Naive thymus-derived CD8-positive, alpha-beta T cell (primary cell): ENCODE measurements around the gene VEGFB. TPM values are rescaled to one million over a fixed set of nuclear protein-coding genes. Genes with fewer than 3 reads are reported as not detected.
"Not testable (repeated sequence)": the region's sequence is repeated elsewhere in the genome, so short reads cannot be mapped to it uniquely, and the experiment has no call there.

Experiments used
- ATAC-seq, 2 donors: fragments of 150-1000 bp; cut with Tn5 transposase in 1 of 2; sonication (Bioruptor Pico), chemical (Tn5 transposase) in 1 of 2; 1 replicate in 1 of 2; 2 replicates in 1 of 2; pipeline ENCODE4 v1.10.0; 2021; ENCODE audit warnings: mild to moderate bottlenecking in 2 of 2, moderate library complexity in 2 of 2
- POLR2A ChIA-PET: fragments of 350-600 bp; sonication (Branson Sonifier 250); formaldehyde crosslinking; loops from one replicate; lab custom pipeline; 2021; ENCODE audit warnings: antibody characterized with exemption; lab: Charles Lee
- DNase-seq, 10 donors: peaks; one replicate each; pipeline versions ENCODE4 v3.0.0 to v3.0.0-alpha.2; 2020 to 2022
- H3K27ac Mint-ChIP-seq, 10 donors: one replicate each; pipeline ENCODE4 v1.8.0; 2020 to 2022; ENCODE audit warnings: mild to moderate bottlenecking in 10 of 10, mixed read lengths in 10 of 10, moderate library complexity in 4 of 10, inconsistent platforms in 1 of 10
- H3K27me3 Mint-ChIP-seq, 5 donors: one replicate each; pipeline ENCODE4 v1.8.0; 2021 to 2022; ENCODE audit warnings: mixed read lengths in 5 of 5
- H3K36me3 Mint-ChIP-seq, 3 donors: one replicate each; pipeline ENCODE4 v1.8.0; 2020 to 2022; ENCODE audit warnings: mixed read lengths in 3 of 3, mild to moderate bottlenecking in 2 of 3, inconsistent platforms in 1 of 3
- H3K4me1 Mint-ChIP-seq, 4 donors: one replicate each; pipeline ENCODE4 v1.8.0; 2021 to 2022; ENCODE audit warnings: mixed read lengths in 4 of 4
- H3K4me3 Mint-ChIP-seq, 10 donors: one replicate each; pipeline ENCODE4 v1.8.0; 2020 to 2022; ENCODE audit warnings: mild to moderate bottlenecking in 10 of 10, mixed read lengths in 10 of 10, moderate library complexity in 6 of 10, inconsistent platforms in 1 of 10
- H3K9me3 Mint-ChIP-seq, 9 donors: one replicate each; pipeline ENCODE4 v1.8.0; 2020 to 2022; ENCODE audit warnings: mixed read lengths in 9 of 9, mild to moderate bottlenecking in 3 of 9, inconsistent platforms in 1 of 9, moderate library complexity in 1 of 9
- polyA plus RNA-seq, 3 donors: library from polyadenylated mRNA; unstranded; fragments of 300-500 nt; fragmentation: Illumina TruSeq; gene quantifications; one replicate each; pipeline ENCODE4 v1.2.3, GENCODE V29; 2021
- total RNA-seq, 8 experiments: library from RNA in 2 of 8; stranded (reverse) in 2 of 8; gene quantifications; one replicate each; pipeline ENCODE4 v1.2.3 and lab custom pipeline; 2021 to 2026

The VEGFB gene
- total and polyA plus RNA-seq, 5 experiments from 2014 or later = 11.2 to 62.1 (median 28.1) TPM

DNA sequence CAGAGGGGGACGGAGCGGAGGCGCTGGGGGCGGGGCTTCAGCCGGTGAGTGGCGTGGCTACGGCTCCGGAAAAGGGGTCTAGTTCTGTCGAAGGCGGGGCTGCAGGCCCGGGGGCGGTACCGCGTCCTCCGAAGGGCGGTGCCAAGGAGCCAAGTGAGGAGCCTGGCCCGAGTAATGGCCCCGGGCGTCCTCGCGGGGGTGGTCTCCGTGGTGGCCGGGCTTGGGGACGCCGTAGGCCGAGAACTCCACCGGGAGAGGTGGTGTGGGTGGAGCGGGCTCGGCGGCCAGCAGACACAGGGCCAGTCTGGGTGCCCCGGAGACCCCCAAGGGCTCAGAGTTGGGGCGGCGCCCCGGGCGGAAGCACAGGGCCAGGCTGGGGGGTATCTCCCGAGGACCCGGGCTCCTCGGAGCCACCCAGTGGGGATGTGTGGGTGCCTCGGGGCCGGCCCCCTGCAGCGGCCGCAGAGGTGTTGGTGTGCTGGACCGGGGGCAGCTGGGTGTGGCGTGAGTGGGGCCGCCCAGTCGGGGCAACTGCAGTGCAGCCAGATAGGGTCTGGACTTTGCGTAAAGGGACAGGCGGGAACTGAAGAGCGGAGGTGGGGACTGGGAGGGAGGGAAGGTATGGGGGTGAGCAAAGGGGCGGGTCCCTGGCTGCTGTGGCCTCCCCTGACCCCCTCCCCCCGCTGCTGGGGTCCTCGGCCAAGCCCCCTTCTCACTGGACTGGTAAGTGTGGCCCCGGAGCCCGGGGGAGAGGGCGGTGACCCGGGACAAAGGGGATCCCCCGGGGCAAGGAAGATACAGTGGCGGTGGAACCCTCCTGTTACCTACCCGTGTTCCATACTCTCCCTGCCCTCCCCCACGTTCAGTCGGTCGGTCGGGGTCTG is 7.3 kb downstream of the VEGFB start:
- Mint-ChIP-seq H3K9me3 (no peaks in the 10 kb centered on the region), H3K4me3 (peak overlapping the region; percentile 86 to 96 (median 93)), H3K27ac (peak overlapping the region; percentile 96 to 100 (median 99)), H3K4me1 (peaks cover 16 to 48% (median 43%) of the 10 kb centered on the region in 4 donors), H3K27me3 (no peaks in the 10 kb centered on the region), H3K36me3 (peaks cover 0 to 15% (median 0%) of the 10 kb centered on the region in 3 donors)
- DNase-seq (peak in 4 of 10 donors; percentile 99 to 100 (median 99)), ATAC-seq (peak; percentile 4 to 13)
- POLR2A ChIA-PET = interaction anchor here (0.6 to 13.8 kb wide), 17 partner anchors 8 to 1488 kb away, joined by 3 to 176 read pairs (median 11); partner anchors contain the start of genes BAD, CATSPERZ, DNAJC4 and ESRRA

DNA sequence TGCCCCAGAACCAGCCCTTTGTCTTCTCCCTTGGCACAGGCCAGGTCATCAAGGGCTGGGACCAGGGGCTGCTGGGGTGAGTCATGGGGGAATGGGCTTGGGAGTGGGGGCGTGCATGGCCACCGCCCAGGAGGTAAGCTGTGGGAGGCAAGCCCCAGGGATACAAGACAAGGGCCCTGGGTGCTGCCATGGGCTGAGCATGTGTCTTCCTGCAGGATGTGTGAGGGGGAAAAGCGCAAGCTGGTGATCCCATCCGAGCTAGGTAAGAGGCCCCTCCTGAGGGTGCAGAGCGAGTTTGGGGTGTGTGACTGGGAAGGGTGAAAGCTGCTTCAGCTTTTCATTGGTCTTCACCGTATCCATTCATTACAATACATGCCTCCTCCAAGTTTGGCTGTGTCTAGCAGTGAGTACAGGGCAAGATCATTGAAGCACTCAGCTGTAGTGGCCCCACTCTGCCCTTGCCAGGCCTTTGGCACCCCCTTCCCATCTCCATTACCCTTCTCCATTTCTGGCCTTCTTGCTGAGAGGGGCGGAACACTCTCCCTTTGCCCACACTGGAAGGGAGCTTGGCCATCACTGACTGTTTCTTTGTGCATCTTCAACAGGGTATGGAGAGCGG is 9.0 kb downstream of the VEGFB start:
- H3K4me3 Mint-ChIP-seq = peak overlapping the region; percentile 42 to 96 (median 63)
- DNase-seq (no peak), ATAC-seq (no peak)
- no peaks in the 10 kb centered on the region for H3K9me3 Mint-ChIP-seq
- H3K27ac Mint-ChIP-seq = peak overlapping the region in 8 of 10 donors; percentile 12 to 86 (median 64)
- POLR2A ChIA-PET = interaction anchor here (0.7 to 13.8 kb wide), 15 partner anchors 8 to 1402 kb away, joined by 3 to 176 read pairs (median 11); partner anchors contain the start of genes BAD, CATSPERZ, DNAJC4 and ESRRA
- H3K27me3 Mint-ChIP-seq = no peaks in the 10 kb centered on the region
- peaks cover 19 to 56% (median 52%) of the 10 kb centered on the region in 4 donors for H3K4me1 Mint-ChIP-seq
- peaks cover 0 to 3% (median 0%) of the 10 kb centered on the region in 3 donors for H3K36me3 Mint-ChIP-seq

DNA sequence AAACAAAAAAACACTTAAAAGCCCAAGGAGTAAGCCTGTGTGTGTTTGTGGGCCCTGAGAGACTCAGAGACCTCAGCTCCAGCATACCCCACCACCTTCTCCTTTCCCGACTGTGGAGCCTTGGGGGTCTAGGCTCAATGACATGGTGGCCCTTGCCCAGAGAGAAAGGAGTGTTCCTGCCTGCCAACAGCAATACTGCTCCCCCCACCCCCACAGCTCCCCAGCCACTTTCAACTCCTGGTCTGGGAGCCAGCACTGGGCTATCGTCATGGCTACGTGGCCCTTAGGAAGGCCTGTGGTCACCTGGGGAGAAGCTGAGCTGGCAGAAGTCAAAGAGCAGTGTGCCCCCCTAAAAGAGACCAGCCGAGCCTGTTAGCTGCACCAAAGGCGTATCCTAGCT is 9.7 kb downstream of the VEGFB start:
- peaks cover 0 to 2% (median 0%) of the 10 kb centered on the region in 3 donors for H3K36me3 Mint-ChIP-seq
- no peaks in the 10 kb centered on the region for H3K9me3 Mint-ChIP-seq
- peak overlapping the region in 9 of 10 donors; percentile 11 to 86 (median 52) for H3K27ac Mint-ChIP-seq
- H3K4me3 Mint-ChIP-seq = peak overlapping the region in 7 of 10 donors; percentile 18 to 96 (median 62)
- ATAC-seq = no peak
- POLR2A ChIA-PET = interaction anchor here (0.9 to 13.8 kb wide), 15 partner anchors 8 to 1403 kb away, joined by 3 to 176 read pairs (median 17); partner anchors contain the start of genes BAD, CATSPERZ, DNAJC4 and ESRRA
- H3K27me3 Mint-ChIP-seq = no peaks in the 10 kb centered on the region
- H3K4me1 Mint-ChIP-seq = peaks cover 19 to 54% (median 50%) of the 10 kb centered on the region in 4 donors
- no peak for DNase-seq

DNA sequence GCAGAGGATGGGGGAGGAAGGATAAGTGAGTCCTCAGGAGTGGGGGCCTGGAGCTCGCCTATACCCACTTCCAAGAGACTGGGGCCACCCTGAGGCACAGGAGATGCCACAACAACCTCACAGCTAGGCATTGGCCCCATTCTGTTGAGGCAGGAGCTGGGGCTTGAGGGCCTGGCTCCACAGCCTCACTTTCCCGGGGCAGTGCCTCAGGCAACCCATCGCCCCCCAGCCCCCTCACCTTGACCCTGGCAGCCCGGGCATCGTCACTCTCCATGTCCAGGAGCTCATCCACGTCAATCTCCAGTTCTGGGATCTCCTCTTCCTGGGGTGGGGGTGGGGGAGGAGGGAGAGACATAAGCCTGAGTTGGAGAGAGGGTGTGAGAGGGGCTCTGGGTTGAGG is 10.6 kb downstream of the VEGFB start:
- Mint-ChIP-seq H3K36me3 (peaks cover 0 to 2% (median 0%) of the 10 kb centered on the region in 3 donors), H3K27me3 (no peaks in the 10 kb centered on the region), H3K9me3 (no peaks in the 10 kb centered on the region), H3K4me1 (peaks cover 19 to 52% (median 50%) of the 10 kb centered on the region in 4 donors), H3K4me3 (peak overlapping the region; percentile 44 to 92 (median 86)), H3K27ac (peak overlapping the region in 7 of 10 donors; percentile 27 to 93 (median 80))
- no peak for DNase-seq
- POLR2A ChIA-PET = interaction anchor here (0.6 to 13.8 kb wide), 17 partner anchors 9 to 693 kb away, joined by 3 to 176 read pairs (median 6); partner anchors contain the start of genes BAD, DNAJC4, FERMT3 and GPR137
- ATAC-seq = no peak

DNA sequence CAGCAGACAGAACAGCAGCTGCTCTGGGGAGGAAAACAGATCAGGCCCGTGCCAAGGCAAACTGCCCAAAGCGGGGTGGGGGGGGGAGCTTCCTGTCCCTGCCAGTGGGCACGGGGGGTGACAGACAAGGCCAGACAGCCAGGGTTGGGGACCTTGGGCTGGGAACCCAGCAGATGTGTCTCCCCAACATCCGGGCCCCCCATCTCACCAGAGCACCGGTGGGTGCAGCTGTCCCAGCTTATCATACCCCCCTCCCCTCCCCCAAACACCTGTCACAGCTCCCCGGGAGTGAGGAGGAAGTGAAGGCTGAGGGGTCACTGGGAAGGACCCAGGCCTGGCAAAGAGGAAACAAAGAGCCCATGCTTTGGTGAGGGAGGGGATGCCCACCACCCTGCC is 11.0 kb downstream of the VEGFB start:
- DNase-seq = peak in 1 of 10 donors; percentile 52
- Mint-ChIP-seq H3K27me3 (no peaks in the 10 kb centered on the region), H3K9me3 (no peaks in the 10 kb centered on the region), H3K36me3 (peaks cover 0 to 2% (median 0%) of the 10 kb centered on the region in 3 donors), H3K4me3 (peak overlapping the region; percentile 79 to 92 (median 88)), H3K27ac (peak overlapping the region in 9 of 10 donors; percentile 57 to 93 (median 80)), H3K4me1 (peaks cover 18 to 49% (median 47%) of the 10 kb centered on the region in 4 donors)
- POLR2A ChIA-PET = interaction anchor here (0.6 to 13.8 kb wide), 16 partner anchors 9 to 694 kb away, joined by 3 to 176 read pairs (median 6); partner anchors contain the start of genes BAD, DNAJC4, FERMT3 and GPR137
- ATAC-seq = no peak

DNA sequence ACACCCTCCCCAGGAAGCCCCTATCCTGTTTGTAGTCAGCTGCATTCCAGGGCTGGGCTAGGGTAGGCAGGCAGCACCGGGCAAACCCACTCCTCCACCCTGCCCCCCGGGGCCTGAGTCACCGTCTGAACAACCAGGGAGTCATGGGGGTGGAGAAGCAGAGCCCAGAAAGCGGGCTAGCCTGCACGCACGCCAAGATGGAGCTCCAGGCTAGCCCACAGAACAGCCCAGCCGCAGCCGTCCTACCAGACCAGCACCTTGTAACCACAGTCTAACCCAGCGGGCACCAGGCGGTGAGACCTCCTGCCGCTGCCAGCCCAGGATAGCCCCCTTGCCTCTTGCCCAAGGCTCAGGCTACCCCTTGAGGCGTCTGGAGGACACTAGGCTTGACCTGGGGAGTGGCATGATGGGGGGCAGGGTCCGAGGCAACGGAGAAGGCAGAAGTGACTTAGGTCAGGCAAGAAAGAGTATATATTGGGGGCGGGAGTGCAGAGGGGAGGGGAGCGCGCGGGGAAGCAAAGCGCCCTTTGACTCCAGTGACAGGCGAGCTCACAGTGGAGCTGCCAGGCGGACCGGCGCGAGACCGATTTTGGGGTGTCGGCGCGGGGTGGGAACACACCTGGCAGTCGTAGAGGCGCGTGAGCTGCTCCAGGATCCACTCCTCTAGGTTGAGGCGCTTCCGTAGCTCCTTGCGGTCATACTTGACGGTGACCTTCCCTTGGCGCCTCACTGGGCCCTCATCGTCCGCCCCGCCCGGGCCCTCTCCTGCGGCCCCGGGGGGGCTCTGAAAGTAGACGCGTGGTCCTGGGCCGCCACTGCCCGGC is 11.6 kb downstream of the VEGFB start:
- peak overlapping the region in 9 of 10 donors; percentile 28 to 93 (median 83) for H3K27ac Mint-ChIP-seq
- H3K36me3 Mint-ChIP-seq = peaks cover 0 to 2% (median 0%) of the 10 kb centered on the region in 3 donors
- H3K27me3 Mint-ChIP-seq = no peaks in the 10 kb centered on the region
- POLR2A ChIA-PET = interaction anchor here (0.7 to 13.8 kb wide), 20 partner anchors 8 to 1519 kb away, joined by 3 to 176 read pairs (median 4); partner anchors contain the start of genes BAD, COX8A, DNAJC4 and ESRRA
- peak in 8 of 10 donors; percentile 27 to 76 (median 44) for DNase-seq
- peak in 1 of 2 donors; percentile 0 for ATAC-seq
- peaks cover 16 to 49% (median 46%) of the 10 kb centered on the region in 4 donors for H3K4me1 Mint-ChIP-seq
- H3K4me3 Mint-ChIP-seq = peak overlapping the region; percentile 79 to 92 (median 88)
- no peaks in the 10 kb centered on the region for H3K9me3 Mint-ChIP-seq

DNA sequence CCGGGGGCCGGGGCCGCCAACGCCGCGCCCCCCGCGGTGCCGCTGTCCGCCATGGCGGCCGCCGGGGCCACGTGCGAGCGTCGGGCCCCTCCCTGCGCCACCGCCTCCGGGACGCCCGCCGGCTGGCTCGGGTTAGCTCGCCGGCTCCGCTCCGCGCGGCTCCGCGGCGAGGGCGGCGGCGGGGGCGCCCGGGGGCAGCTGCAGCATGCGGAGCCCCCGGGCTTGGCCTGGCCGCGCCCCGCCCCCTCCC is 12.2 kb downstream of the VEGFB start:
- not testable (repeated sequence) for H3K9me3 Mint-ChIP-seq, H3K27me3 Mint-ChIP-seq, H3K36me3 Mint-ChIP-seq
- ATAC-seq (peak; percentile 24 to 28), DNase-seq (peak in 2 of 10 donors; percentile 35 to 36)
- Mint-ChIP-seq H3K4me3 (peak overlapping the region in 9 of 10 donors; percentile 78 to 92 (median 88)), H3K4me1 (peaks cover 14 to 49% (median 45%) of the 10 kb centered on the region in 4 donors), H3K27ac (peak overlapping the region in 2 of 10 donors; percentile 73 to 89)
- POLR2A ChIA-PET = interaction anchor here (0.7 to 13.8 kb wide), 14 partner anchors 13 to 1520 kb away, joined by 3 to 176 read pairs (median 8); partner anchors contain the start of genes BAD, COX8A, DNAJC4 and ESRRA

DNA sequence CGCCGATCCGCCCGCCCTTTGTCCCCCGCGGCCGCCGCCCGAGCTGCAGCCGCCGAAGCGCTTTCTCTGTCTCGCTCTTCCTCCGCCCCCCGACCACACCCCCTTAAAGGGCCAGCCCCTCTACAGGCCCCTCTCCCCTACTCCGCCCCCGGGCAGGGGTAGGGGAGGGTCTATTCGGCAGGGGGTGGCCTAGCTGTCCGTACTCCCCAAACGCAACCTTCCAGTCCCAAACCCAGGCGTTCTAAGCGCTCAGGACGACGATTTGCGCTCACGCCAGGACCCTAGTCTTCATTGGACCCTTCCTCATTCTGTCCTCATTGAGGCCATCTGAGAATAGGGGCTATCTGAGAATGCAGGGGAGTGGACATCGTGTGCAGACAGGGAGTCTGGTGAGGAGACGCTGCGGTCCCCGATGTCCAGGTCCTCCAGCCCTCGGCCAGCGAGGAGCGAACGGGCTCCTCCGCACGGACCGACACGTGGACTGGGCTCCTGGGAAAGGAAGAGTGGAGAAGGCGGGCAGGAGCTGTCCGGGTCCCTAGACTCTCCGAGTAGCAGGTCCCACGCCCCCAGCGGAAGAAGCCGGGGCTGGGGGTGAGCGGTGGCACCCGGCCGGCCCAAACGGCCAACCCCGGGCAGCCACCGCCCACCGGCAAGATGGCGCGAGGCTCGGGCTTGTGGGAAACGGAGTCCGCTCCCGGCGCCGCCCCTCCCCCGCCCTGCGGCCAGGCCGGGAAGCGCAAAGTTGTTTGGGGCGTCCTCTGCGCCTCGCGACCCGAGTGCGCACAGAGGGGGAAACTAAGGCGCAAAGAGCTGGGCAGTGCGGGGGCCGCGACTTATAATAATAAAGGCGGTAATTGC is 12.7 kb downstream of the VEGFB start, which contains the start of gene PPP1R14B:
PPP1R14B (minus strand) TSS at position 73 of the 858 bp plus-strand sequence. CDS start 270 bp downstream, outside the sequence.
- Mint-ChIP-seq H3K4me1 (peaks cover 18 to 53% (median 48%) of the 10 kb centered on the region in 4 donors), H3K36me3 (peaks cover 0 to 2% (median 0%) of the 10 kb centered on the region in 3 donors), H3K4me3 (peak within 1 kb of the TSS; percentile 79 to 92 (median 88)), H3K9me3 (no peaks in the 10 kb centered on the region), H3K27ac (peak within 1 kb of the TSS; percentile 13 to 93 (median 82)), H3K27me3 (no peaks in the 10 kb centered on the region)
- DNase-seq (peak; percentile 57 to 87 (median 71)), ATAC-seq (peak; percentile 65 to 69)
- POLR2A ChIA-PET = interaction anchor here (0.7 to 13.8 kb wide), 12 partner anchors 10 to 273 kb away, joined by 3 to 176 read pairs (median 16); partner anchors contain the start of genes BAD, COX8A, DNAJC4 and ESRRA

DNA sequence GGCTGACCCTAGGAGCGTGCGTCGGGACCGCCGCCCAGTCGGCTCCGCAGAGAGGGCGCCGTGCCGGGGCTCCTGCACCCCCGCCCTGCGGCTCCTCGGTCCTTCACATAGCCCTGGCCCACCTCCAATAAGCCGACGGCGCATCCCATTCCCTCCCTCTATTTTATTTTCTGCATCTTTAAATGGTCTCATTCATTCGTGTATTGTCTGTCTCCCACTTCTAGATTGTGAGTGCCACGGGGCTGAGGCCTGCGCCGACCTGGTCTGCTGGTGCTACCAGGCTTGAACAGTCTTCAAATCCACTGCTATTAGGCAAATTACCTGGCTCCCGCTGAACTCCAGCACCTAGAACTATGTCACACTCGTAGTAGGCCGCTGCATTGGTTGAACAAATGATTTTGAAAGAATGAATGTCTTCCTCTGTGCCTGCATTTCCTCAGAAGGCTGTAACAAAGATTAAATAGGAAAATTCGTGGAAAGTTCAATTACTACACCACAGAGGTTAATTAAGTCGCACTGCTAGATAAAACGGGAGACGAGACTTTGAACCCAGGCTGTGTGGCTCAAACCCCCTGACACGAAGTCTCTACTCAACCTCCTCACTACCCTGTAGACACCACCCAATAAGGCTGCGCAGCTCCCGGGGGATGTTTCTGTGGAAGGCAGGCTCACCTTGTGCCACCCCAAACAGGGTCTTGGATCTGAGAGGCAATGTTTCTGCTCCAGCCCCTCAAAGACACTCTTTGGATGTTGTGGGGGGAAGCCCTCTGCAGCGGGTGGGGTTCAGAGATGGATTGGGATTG is 13.5 kb downstream of the VEGFB start:
- POLR2A ChIA-PET = interaction anchor here (1.0 to 13.8 kb wide), 8 partner anchors 9 to 274 kb away, joined by 3 to 176 read pairs (median 55); partner anchors contain the start of genes BAD, COX8A, DNAJC4 and FERMT3

More for the DNA sequence above, 13.5 kb downstream of the VEGFB start:
- H3K27ac Mint-ChIP-seq = peak overlapping the region in 8 of 10 donors; percentile 27 to 75 (median 71)
- H3K9me3 Mint-ChIP-seq = no peaks in the 10 kb centered on the region
- peaks cover 0 to 2% (median 0%) of the 10 kb centered on the region in 3 donors for H3K36me3 Mint-ChIP-seq
- ATAC-seq = no peak
- no peaks in the 10 kb centered on the region for H3K27me3 Mint-ChIP-seq
- peaks cover 19 to 51% (median 47%) of the 10 kb centered on the region in 4 donors for H3K4me1 Mint-ChIP-seq
- DNase-seq = no peak
- H3K4me3 Mint-ChIP-seq = peak overlapping the region; percentile 65 to 92 (median 78)
